Kidney epithelial cell (primary cell): ENCODE data around the gene VPS13D. TPM values are rescaled to one million over a fixed set of nuclear protein-coding genes. Genes with fewer than 3 reads are reported as not detected.

ENCODE experiments used
- DNase-seq: peaks from one replicate; pipeline ENCODE4 v3.0.0-alpha.2; 2010; ENCODE audit warnings: low read depth
- H3K27me3 ChIP-seq: 2 replicates; pipeline ENCODE4 v1.6.0; 2011; ENCODE audit warnings: low read length; ENCODE audit not compliant: control insufficient read depth, insufficient read depth
- H3K36me3 ChIP-seq: 2 replicates; pipeline ENCODE4 v1.5.1; 2011; ENCODE audit warnings: low read length; ENCODE audit not compliant: control insufficient read depth, insufficient read depth
- H3K4me3 ChIP-seq: 2 replicates; pipeline ENCODE4 v1.5.1; 2011; ENCODE audit warnings: low read depth, mild to moderate bottlenecking, control low read depth, low read length
- CTCF ChIP-seq: IDR thresholded peaks from 2 replicates; pipeline ENCODE4 v1.5.1; 2011; ENCODE audit warnings: mild to moderate bottlenecking, moderate library complexity, low read length, control low read depth, inconsistent platforms; ENCODE audit not compliant: insufficient read depth, poor library complexity, severe bottlenecking
- total RNA-seq: library from RNA; depleted of rRNA; stranded (reverse); fragments of >200 nt; gene quantifications from 2 replicates; pipeline ENCODE4 v1.2.3, GENCODE V29; 2015

VPS13D gene
- total RNA-seq, 1 donor from 2014 or later = 22.2 TPM

DNA sequence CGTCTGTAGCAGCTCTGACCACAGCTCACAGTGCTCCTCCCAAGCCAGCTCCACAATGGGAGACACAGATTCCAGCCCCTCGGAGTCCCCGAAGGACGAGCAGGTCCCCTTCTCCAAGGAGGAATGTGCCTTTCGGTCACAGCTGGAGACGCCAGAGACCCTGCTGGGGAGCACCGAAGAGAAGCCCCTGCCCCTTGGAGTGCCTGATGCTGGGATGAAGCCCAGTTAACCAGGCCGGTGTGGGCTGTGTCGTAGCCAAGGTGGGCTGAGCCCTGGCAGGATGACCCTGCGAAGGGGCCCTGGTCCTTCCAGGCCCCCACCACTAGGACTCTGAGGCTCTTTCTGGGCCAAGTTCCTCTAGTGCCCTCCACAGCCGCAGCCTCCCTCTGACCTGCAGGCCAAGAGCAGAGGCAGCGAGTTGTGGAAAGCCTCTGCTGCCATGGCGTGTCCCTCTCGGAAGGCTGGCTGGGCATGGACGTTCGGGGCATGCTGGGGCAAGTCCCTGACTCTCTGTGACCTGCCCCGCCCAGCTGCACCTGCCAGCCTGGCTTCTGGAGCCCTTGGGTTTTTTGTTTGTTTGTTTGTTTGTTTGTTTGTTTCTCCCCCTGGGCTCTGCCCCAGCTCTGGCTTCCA lies 22.9 kb upstream of the VPS13D start:
- H3K27me3 ChIP-seq = peaks cover 6% of the 10 kb centered on the region
- TF ChIP-seq CTCF = no peak
- no peaks in the 10 kb centered on the region for H3K36me3 ChIP-seq
- DNase-seq = no peak
- no peak overlapping the region for H3K4me3 ChIP-seq

- H3K27me3 ChIP-seq = peaks cover 2% of the 10 kb centered on the region
- TF ChIP-seq CTCF = no peak
- H3K4me3 ChIP-seq = no peak overlapping the region
- no peak for DNase-seq
- no peaks in the 10 kb centered on the region for H3K36me3 ChIP-seq
Measured at GRCh38 chr1:12208271-12208670, 21.6 kb upstream of the VPS13D start.

- TF ChIP-seq CTCF = peak; percentile 88
- peak; percentile 29 for DNase-seq
- Histone ChIP-seq H3K4me3 (no peak overlapping the region), H3K27me3 (peaks cover 2% of the 10 kb centered on the region), H3K36me3 (no peaks in the 10 kb centered on the region)
Measured at GRCh38 chr1:12208764-12209494, 20.9 kb upstream of the VPS13D start.

- peaks cover 2% of the 10 kb centered on the region for H3K27me3 ChIP-seq
- no peak for TF ChIP-seq CTCF
- DNase-seq = no peak
- no peak overlapping the region for H3K4me3 ChIP-seq
- H3K36me3 ChIP-seq = no peaks in the 10 kb centered on the region
Measured at GRCh38 chr1:12209495-12209832, 20.4 kb upstream of the VPS13D start.

DNA sequence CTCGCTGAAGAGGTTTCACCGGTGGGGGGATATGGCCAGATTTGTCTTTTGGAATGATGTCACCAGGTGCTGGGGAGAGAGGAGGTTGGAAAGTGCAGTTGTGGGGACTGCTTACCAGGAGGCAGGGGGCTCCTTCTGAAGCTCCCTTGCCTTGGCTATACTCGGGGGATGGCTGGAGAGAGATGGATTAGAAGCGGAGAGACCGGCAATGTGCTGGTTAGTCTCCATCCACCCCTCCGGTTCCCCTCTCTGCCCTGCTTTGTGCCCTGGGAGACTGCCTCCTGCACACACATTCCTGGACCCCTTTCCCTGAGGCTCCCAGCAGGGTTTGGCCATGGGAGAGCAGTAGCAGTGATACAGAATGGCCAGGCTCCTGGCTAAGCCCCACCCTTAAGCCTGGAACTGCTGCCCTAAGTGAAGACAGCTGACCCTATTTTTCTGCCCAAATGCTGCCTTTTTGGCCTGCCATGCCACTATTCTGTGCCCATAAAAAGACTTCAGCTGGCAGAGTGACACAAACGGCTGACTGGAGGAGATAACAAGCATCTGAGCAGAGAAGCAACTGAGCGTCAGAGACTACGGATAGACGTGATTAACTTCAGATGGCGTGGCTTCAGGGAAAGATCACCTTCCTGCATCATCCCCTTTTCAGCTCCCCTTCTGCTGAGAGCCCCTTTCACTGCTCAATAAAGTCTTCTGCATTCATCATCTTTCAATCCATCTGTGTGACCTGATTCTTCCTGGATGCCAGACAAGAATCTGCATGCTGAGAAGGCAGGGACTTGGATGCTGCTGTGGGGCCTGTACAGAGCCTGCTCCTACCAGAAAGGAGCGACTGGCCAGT lies 14.5 kb upstream of the VPS13D start:
- peaks cover 2% of the 10 kb centered on the region for H3K27me3 ChIP-seq
- no peak for DNase-seq
- no peaks in the 10 kb centered on the region for H3K36me3 ChIP-seq
- H3K4me3 ChIP-seq = no peak overlapping the region
- no peak for TF ChIP-seq CTCF
